ENCODE data around the gene ELAC2. TPM values are rescaled to one million over a fixed set of nuclear protein-coding genes. Genes with fewer than 3 reads are reported as not detected.
"Not testable (repeated sequence)": the region's sequence is repeated elsewhere in the genome, so short reads cannot be mapped to it uniquely, and the experiment has no call there.

Gene ELAC2
- total RNA-seq, 1 experiment from 2014 or later, result 64.4 TPM

DNA sequence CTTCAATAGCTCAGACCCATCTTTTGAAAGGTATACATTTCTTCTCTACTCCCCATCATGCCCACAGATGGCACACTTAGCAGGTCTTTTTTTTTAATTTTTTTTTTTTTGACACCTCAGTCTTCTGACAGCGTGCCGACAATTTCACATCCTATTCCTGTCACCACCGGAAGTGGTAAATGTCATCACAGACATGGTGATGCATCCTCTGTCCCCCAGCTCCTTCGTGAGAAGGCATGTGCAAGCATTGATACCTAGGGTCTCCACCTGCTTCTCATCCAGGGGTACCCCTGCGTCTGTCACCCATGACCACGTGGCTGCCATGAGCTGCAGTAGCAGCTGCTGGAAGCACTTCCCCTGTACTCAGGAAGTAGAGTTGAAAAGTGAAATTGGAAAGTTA is 35.6 kb downstream of the ELAC2 start:
- BruUV-seq (replicated peaks), result no TSS peak
- Histone ChIP-seq H3K4me1 (ENCODE audit: insufficient read depth, low read length, poor library complexity, severe bottlenecking) (no peaks in the 10 kb centered on the region), H3K27ac (ENCODE audit: low read depth, low read length, poor library complexity, severe bottlenecking) (no peak overlapping the region), H3K9me3 (ENCODE audit: low read depth, low read length, poor library complexity, severe bottlenecking) (no peaks in the 10 kb centered on the region), H3K4me3 (ENCODE audit: low read depth, low read length, poor library complexity, severe bottlenecking) (no peak overlapping the region), H3K27me3 (replicated peaks; ENCODE audit: insufficient read depth, low read depth, low read length, poor library complexity) (no peaks in the 10 kb centered on the region), H3K36me3 (ENCODE audit: insufficient read depth, low read length, poor library complexity, severe bottlenecking) (no peaks in the 10 kb centered on the region)
- DNase-seq (ENCODE audit: low spot score), result no peak
- CTCF ChIA-PET, result no interaction called here
- intact Hi-C loops (cut with micrococcal nuclease; ENCODE audit: unreplicated experiment), result no loop called here
- TF ChIP-seq EZH2 (IDR thresholded peaks at IDR 0.05; ENCODE audit: borderline replicate concordance, low read depth, low read length, poor library complexity, severe bottlenecking) (no peak), CTCF (conservative IDR thresholded peaks at IDR 0.05; ENCODE audit: low read depth, low read length) (no peak)
- POLR2A ChIA-PET (ENCODE audit: low non-redundant PET), result no interaction called here

- Histone ChIP-seq H3K4me1 (ENCODE audit: insufficient read depth, low read length, poor library complexity, severe bottlenecking) (no peaks in the 10 kb centered on the region), H3K36me3 (ENCODE audit: insufficient read depth, low read length, poor library complexity, severe bottlenecking) (no peaks in the 10 kb centered on the region), H3K27me3 (replicated peaks; ENCODE audit: insufficient read depth, low read depth, low read length, poor library complexity) (no peaks in the 10 kb centered on the region), H3K4me3 (ENCODE audit: low read depth, low read length, poor library complexity, severe bottlenecking) (no peak overlapping the region), H3K9me3 (ENCODE audit: low read depth, low read length, poor library complexity, severe bottlenecking) (no peaks in the 10 kb centered on the region), H3K27ac (ENCODE audit: low read depth, low read length, poor library complexity, severe bottlenecking) (no peak overlapping the region)
- intact Hi-C loops (cut with micrococcal nuclease; ENCODE audit: unreplicated experiment), result no loop called here
- TF ChIP-seq CTCF (conservative IDR thresholded peaks at IDR 0.05; ENCODE audit: low read depth, low read length) (no peak), EZH2 (IDR thresholded peaks at IDR 0.05; ENCODE audit: borderline replicate concordance, low read depth, low read length, poor library complexity, severe bottlenecking) (no peak)
- DNase-seq (ENCODE audit: low spot score), result no peak
- ChIA-PET CTCF (no interaction called here), POLR2A (ENCODE audit: low non-redundant PET) (no interaction called here)
- no TSS peak for BruUV-seq (replicated peaks)
These were observed 37.9 kb downstream of the ELAC2 start for GRCh38 chr17:12979826-12980500.

GRCh38 chr17:12979246-12979645 is 38.6 kb downstream of the ELAC2 start:
- Histone ChIP-seq H3K36me3 (ENCODE audit: insufficient read depth, low read length, poor library complexity, severe bottlenecking) (no peaks in the 10 kb centered on the region), H3K9me3 (ENCODE audit: low read depth, low read length, poor library complexity, severe bottlenecking) (no peaks in the 10 kb centered on the region), H3K27me3 (replicated peaks; ENCODE audit: insufficient read depth, low read depth, low read length, poor library complexity) (peaks cover 4% of the 10 kb centered on the region), H3K4me3 (ENCODE audit: low read depth, low read length, poor library complexity, severe bottlenecking) (no peak overlapping the region), H3K4me1 (ENCODE audit: insufficient read depth, low read length, poor library complexity, severe bottlenecking) (no peaks in the 10 kb centered on the region), H3K27ac (ENCODE audit: low read depth, low read length, poor library complexity, severe bottlenecking) (no peak overlapping the region)
- intact Hi-C loops (cut with micrococcal nuclease; ENCODE audit: unreplicated experiment), result no loop called here
- BruUV-seq (replicated peaks), result no TSS peak
- CTCF ChIA-PET, result interaction anchor here (0.6 kb wide), 1 partner anchor 72 kb away, joined by 6 read pairs; no protein-coding TSS in a partner anchor
- no peak for DNase-seq (ENCODE audit: low spot score)
- no peak for TF ChIP-seq CTCF (conservative IDR thresholded peaks at IDR 0.05; ENCODE audit: low read depth, low read length)
- TF ChIP-seq EZH2 (IDR thresholded peaks at IDR 0.05; ENCODE audit: borderline replicate concordance, low read depth, low read length, poor library complexity, severe bottlenecking), result no peak
- POLR2A ChIA-PET (ENCODE audit: low non-redundant PET), result no interaction called here

DNA sequence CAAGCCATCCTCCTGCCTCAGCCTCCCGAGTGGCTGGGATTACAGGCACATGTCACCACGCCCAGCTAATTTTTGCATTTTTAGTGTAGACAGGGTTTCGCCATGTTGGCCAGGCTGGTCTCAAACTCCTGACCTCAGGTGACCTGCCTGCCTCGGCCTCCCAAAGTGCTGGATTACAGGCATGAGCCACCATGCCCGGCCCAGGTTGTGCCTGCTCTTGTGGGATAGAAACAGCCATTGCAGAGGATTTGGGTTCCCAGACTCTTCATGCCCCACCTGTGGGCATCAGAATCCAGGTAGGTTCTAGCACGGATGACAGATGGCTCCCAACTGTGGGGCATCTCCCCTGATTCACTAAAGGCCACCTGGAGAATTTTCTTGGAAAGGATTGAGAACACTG is 39.0 kb downstream of the ELAC2 start:
- H3K27me3 ChIP-seq (replicated peaks; ENCODE audit: insufficient read depth, low read depth, low read length, poor library complexity); intact Hi-C loops (cut with micrococcal nuclease; ENCODE audit: unreplicated experiment); H3K9me3 ChIP-seq (ENCODE audit: low read depth, low read length, poor library complexity, severe bottlenecking); H3K36me3 ChIP-seq (ENCODE audit: insufficient read depth, low read length, poor library complexity, severe bottlenecking); POLR2A ChIA-PET (ENCODE audit: low non-redundant PET); H3K27ac ChIP-seq (ENCODE audit: low read depth, low read length, poor library complexity, severe bottlenecking); H3K4me3 ChIP-seq (ENCODE audit: low read depth, low read length, poor library complexity, severe bottlenecking); DNase-seq (ENCODE audit: low spot score); H3K4me1 ChIP-seq (ENCODE audit: insufficient read depth, low read length, poor library complexity, severe bottlenecking); BruUV-seq (replicated peaks): not testable (repeated sequence)
- CTCF ChIA-PET, result interaction anchor here (0.6 kb wide), 1 partner anchor 72 kb away, joined by 6 read pairs; no protein-coding TSS in a partner anchor

All from A673 (cell line).